Activated T-helper 1 cell treated with Interleukin-2 at 50 U/mL for 16 hours (primary cell): ENCODE results near the gene EML1.

Experiments
- DNase-seq: peaks from one replicate; pipeline ENCODE4 v3.0.0-alpha.2; 2020; ENCODE audit warnings: low read depth

The EML1 gene

DNA sequence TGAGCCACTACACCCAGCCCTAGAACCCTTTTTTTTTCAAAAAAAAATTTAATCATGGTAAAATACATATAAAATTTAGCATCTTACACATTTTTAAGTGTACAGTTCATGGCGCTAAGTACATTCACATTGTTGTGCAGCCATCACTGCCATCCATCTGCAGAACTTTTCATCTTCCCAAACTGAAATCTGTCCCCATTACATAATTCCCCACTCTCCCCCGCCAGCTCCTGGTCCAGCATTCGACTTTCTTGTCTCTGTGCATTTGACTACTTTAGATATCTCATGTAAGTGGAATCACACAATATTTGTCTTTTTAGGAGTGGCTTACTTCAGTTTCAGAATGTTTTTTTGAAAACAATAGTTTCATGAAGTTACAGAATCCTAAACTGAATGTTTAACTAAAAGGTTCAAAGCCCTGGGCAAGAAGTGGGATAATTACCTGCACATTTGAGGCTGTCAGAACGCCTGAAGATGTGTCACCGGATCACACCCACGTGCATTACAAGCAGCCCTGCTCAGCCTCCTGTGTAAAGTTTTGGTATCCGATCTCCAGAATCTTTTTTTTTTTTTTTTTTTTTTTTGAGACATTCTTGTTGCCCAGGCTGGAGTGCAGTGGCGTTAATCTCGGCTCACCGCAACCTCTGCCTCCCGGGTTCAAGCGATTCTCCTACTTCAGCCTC lies 12.7 kb downstream of the EML1 start:
- no peak for DNase-seq

GRCh38 chr14:99806836-99807235 lies 13.6 kb downstream of the EML1 start:
- no peak for DNase-seq

DNA sequence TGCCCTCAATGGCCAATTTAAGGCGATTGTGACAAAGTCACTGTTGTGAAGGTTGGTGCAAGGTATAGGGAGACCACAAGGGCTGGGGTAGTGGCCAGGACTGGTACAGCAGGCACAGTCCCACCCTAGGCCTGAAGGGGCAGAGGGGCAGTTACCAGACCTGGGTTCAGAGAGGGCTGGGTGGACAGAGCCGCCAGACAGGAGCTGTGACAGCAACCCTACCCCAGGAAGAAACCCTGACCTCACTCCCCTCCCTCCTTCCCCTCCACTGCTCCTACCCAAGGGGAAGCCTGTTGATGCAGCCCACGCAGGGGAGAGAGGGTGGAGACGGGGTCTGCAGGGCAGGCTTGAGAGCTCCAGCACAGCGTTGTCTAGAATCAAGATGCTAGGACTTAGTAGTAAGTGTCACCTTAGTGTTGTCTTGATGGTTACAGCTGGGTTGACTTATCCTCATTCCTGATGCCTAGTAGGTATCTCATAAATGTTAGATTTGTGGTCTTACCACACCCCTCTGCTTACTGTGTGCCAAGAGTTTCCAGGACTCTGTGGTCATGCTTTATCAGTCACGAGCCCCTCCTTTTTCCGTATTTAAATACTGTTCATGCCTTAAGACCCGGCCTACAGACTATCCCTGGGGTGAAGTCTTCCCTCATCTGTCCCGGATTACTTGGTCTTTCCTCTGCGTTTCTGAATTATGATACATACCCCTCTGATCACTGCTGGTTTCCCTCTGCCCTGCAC lies 14.4 kb downstream of the EML1 start:
- DNase-seq = no peak

- no peak for DNase-seq
These were observed 14.9 kb downstream of the EML1 start for GRCh38 chr14:99808154-99808505.

DNA sequence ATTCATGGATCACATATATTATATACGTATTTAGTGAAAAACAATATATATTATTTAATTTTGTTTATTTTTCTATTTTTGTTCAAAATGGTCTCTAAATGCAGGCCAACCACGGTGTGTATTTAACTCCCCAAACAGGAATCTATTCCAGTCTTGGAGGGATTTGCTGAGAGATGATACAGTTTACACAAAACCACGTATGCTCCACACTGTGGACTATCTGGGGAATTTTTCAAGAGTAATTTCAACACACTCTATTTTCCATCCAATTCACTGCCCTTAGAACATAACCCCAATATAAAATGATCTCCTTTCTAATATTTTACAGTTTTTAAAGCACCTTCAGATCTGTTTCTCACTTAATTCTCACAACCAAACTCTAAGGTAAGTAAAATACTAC lies 15.3 kb downstream of the EML1 start:
- DNase-seq = no peak

DNA sequence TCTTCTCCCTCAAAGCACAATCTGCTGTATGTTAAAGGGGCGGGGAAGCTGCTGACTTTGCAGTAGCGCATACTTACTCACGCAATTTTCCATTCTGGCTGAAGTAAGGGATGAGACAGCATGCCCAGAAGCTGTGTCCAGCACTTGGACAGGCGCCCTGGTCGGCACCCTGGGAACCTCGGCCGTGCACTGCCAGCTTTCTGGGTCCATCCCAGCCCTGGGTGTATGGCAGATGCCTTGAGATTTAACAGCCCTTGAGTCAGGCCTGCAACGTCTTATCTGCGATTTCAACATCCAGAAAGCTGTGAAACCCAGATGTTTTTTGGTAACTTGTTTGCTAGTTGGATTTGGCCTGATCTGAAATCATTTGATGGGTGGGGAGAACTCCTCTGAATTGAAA lies 16.1 kb downstream of the EML1 start:
- DNase-seq = no peak

- DNase-seq = no peak
These were observed 16.8 kb downstream of the EML1 start for GRCh38 chr14:99809859-99810558.

- no peak for DNase-seq
These were observed 17.3 kb downstream of the EML1 start for GRCh38 chr14:99810559-99810874.

GRCh38 chr14:99812096-99812750 lies 19.0 kb downstream of the EML1 start:
- no peak for DNase-seq

GRCh38 chr14:99812892-99813291 lies 19.7 kb downstream of the EML1 start:
- no peak for DNase-seq

DNA sequence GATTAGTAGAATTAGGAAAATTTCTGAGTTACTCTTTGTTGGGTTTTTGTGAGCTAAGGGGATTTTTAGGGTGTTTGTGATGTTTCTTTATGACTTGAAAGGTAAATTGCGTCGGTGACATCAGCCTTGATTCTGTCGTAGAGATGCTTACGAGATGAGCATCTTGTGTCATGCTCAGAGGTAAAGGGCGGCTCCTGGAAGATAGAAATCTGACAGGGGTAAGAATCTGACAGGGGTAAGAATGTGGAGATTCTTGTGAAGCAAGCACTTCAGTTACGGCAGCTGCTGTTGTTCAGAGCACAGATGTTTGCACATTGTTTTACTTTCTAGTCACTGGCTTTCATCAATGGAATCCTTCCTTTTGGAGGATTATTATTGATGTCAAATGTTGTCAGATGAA lies 22.5 kb downstream of the EML1 start:
- no peak for DNase-seq

DNA sequence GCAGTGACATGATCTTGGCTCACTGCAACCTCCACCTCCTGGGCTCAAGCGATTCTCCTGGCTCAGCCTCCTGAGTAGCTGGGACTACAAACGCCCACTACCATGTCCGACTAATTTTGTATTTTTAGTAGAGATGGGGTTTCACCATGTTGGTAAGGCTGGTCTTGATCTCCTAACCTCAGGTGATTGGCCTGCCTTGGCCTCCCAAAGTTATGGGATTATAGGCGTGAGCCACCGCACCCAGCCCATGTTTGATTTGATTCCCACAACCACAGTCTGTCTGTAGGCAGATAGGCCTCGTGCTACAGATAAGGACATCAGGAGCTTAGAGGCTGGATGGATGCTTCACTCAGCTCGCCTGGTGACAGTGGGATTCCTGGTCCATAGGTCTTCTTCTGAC lies 23.0 kb downstream of the EML1 start:
- DNase-seq = no peak

DNA sequence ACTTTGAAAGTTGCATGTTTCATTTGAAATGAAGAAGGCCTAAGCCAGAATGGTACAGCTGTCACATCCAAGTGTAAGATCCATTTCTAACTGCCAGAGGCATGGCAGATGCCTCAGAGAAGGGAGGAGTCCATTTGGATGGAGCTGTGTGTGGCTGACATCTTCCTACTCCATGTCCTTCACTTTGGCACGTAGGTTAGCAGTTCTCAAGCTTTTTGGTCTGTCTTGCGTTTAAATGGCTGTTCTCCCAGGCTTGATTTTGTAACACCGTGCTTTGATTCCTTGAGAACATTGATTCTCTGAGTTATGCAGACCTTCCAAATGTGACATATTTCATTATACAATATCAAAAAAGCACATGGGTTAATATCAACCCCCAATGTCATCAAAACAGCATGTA lies 23.4 kb downstream of the EML1 start:
- no peak for DNase-seq

DNA sequence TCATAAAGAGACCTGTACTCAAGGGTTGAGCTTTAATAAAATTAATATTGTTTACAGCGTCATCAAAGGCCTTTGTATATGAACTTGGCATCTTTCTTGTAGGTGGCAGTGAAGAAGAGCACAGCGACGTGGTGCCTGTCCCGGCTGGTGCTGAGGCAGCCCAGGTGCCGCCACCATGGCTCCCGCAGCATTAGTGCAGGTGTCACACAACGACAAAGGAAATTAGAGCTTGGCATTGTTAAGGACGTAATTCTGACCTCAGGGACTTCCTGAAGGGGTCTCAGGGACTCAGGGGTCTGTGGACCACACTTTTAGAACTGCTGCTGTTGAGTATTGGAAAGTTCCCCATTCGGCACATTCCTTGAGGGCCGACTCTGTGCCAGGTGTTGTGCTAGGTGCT lies 24.1 kb downstream of the EML1 start:
- DNase-seq = no peak

- no peak for DNase-seq
These were observed 25.4 kb downstream of the EML1 start for GRCh38 chr14:99818503-99819036.

DNA sequence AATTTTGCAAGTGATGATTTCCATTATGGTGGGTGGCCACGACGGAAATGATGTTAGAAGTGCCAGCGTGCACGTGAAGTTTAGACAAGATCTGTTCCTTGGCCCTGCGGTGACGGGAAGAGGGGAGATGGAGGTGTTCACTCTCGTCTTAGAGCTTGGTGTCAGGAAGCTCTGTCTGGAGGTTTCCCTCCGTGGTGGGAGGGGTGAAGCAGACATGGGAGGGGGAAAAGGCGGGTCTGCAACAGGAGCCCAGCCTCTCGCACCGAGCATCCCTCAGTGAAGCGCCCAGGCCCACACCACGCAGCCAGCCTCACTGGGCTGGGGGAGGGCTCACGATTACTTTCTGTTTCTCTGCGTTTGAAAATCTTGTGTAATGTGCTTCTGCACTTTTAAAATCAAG lies 26.3 kb downstream of the EML1 start:
- no peak for DNase-seq

DNA sequence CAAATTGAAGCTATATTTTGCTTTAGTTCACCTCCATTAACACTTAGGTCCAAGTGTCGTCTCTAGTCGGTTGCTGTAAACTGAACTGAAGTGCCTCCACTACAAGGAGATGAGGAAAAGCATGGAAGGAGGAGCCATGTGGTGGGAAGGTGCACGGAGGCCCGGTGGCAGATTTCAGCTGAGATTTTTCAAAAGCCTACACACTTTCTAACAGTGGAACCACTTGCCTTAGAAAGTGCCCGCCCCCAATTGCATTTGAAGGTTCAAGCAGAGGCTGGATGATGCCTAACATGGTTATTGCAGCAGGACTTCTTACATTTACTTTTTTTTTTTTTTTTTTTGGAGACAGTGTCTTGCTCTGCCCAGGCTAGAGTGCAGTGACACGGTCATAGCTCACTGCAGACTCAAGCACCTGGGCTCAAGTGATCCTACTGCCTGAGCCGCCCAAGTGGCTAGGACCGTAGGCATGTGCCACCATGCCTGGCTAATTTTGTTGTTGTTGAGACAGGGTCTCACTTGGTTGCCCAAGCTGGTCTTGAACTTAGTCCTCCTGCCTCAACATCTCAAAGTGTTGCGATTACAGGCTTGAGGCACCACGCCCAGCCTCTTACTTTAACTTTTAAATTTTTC lies 27.6 kb downstream of the EML1 start:
- DNase-seq = no peak

- no peak for DNase-seq
These were observed 28.6 kb downstream of the EML1 start for GRCh38 chr14:99821519-99822508.

GRCh38 chr14:99822800-99823455 lies 29.7 kb downstream of the EML1 start:
- no peak for DNase-seq

- no peak for DNase-seq
These were observed 31.6 kb downstream of the EML1 start for GRCh38 chr14:99824776-99825175.

- no peak for DNase-seq
These were observed 36.2 kb downstream of the EML1 start for GRCh38 chr14:99829450-99829849.
